HEK293 (cell line): ENCODE data around the gene CCL16.

Source experiments
- CTCF ChIA-PET: fragments of 350-600 bp; formaldehyde crosslinking; extraction: SDS; loops from one replicate; lab custom pipeline; 2021; ENCODE audit warnings: antibody characterized with exemption; lab: Yijun Ruan, JAX
- POLR2A ChIA-PET: fragments of 300-600 bp; formaldehyde crosslinking; extraction: SDS; loops from one replicate; lab custom pipeline; 2020; ENCODE audit warnings: antibody characterized with exemption, inconsistent platforms; lab: Yijun Ruan, JAX
- H3K27ac ChIP-seq: fragments of 200-500 bp; sonication (Bioruptor generic); 2 replicates; pipeline ENCODE4 v1.5.1; 2014; ENCODE audit warnings: low read depth, low read length, control low read depth, inconsistent platforms; ENCODE audit errors: extremely low read depth
- H3K36me3 ChIP-seq, 2 experiments: fragments of 200-500 bp in 1 of 2; sonication (Bioruptor generic) in 1 of 2; 1 replicate in 1 of 2; 2 replicates in 1 of 2; pipeline ENCODE4 v1.5.1; 2014 to 2017; ENCODE audit warnings: inconsistent platforms in 2 of 2, low read length in 2 of 2; ENCODE audit not compliant: control insufficient read depth in 2 of 2, insufficient read depth in 1 of 2
- H3K4me1 ChIP-seq: fragments of 200-500 bp; sonication (Bioruptor generic); 2 replicates; pipeline ENCODE4 v1.5.1; 2014; ENCODE audit warnings: mild to moderate bottlenecking, low read length, inconsistent platforms; ENCODE audit not compliant: control insufficient read depth, insufficient read depth
- H3K4me3 ChIP-seq: 2 replicates; pipeline ENCODE4 v1.5.1; 2011; ENCODE audit warnings: low read depth, mild to moderate bottlenecking, control low read depth, low read length, moderate library complexity
- H3K9me3 ChIP-seq: fragments of 200-500 bp; sonication (Bioruptor generic); 2 replicates; pipeline ENCODE4 v1.5.1; 2014; ENCODE audit warnings: low read depth, low read length, inconsistent platforms; ENCODE audit not compliant: control insufficient read depth, insufficient read depth
- FEZF1 ChIP-seq: fragments of 450-650 bp; formaldehyde crosslinking; IDR thresholded peaks from 2 replicates; pipeline ENCODE4 v1.5.1; 2016; ENCODE audit warnings: missing biosample characterization, missing genetic modification characterization
- HOXC10 ChIP-seq: sonication (generic); formaldehyde crosslinking; IDR thresholded peaks from 2 replicates; pipeline ENCODE4 v1.8.1; 2023; ENCODE audit warnings: mild to moderate bottlenecking, missing genetic modification reagents
- MYNN ChIP-seq: fragments of 450-650 bp; formaldehyde crosslinking; IDR thresholded peaks from 2 replicates; pipeline ENCODE4 v1.5.1; 2016; ENCODE audit warnings: missing biosample characterization, missing genetic modification characterization, borderline replicate concordance
- MZF1 ChIP-seq: fragments of 450-650 bp; formaldehyde crosslinking; IDR thresholded peaks from 2 replicates; pipeline ENCODE4 v1.5.1; 2017; ENCODE audit warnings: missing biosample characterization, missing genetic modification characterization, borderline replicate concordance
- TCF7L2 ChIP-seq: IDR thresholded peaks from 2 replicates; pipeline ENCODE4 v1.6.1; 2011; ENCODE audit warnings: low read depth, mild to moderate bottlenecking, inconsistent platforms, low read length, moderate library complexity, borderline replicate concordance
- TRIM28 ChIP-seq: IDR thresholded peaks from 2 replicates; pipeline ENCODE4 v1.6.1; 2011; ENCODE audit warnings: low read length, control low read depth, borderline replicate concordance
- ZBTB17 ChIP-seq: fragments of 450-650 bp; formaldehyde crosslinking; IDR thresholded peaks from 2 replicates; pipeline ENCODE4 v1.5.1; 2016; ENCODE audit warnings: missing biosample characterization, missing genetic modification characterization
- ZNF223 ChIP-seq: fragments of 450-650 bp; formaldehyde crosslinking; IDR thresholded peaks from 2 replicates; pipeline ENCODE4 v1.5.1; 2016; ENCODE audit warnings: missing biosample characterization, missing genetic modification characterization
- ZNF24 ChIP-seq: fragments of 450-650 bp; formaldehyde crosslinking; IDR thresholded peaks from 2 replicates; pipeline ENCODE4 v1.5.1; 2016; ENCODE audit warnings: missing biosample characterization, missing genetic modification characterization
- ZNF341 ChIP-seq: fragments of 450-650 bp; formaldehyde crosslinking; IDR thresholded peaks from 2 replicates; pipeline ENCODE4; 2016; ENCODE audit warnings: low read depth, missing biosample characterization, missing genetic modification characterization
- ZNF548 ChIP-seq: fragments of 450-650 bp; formaldehyde crosslinking; IDR thresholded peaks from 2 replicates; pipeline ENCODE4 v1.5.1; 2016; ENCODE audit warnings: missing biosample characterization, missing genetic modification characterization
- ZNF600 ChIP-seq: fragments of 450-650 bp; formaldehyde crosslinking; IDR thresholded peaks from 2 replicates; pipeline ENCODE4 v1.5.1; 2016; ENCODE audit warnings: missing biosample characterization, missing genetic modification characterization
- TF ChIP-seq, protein P1 (sequence below): fragments of 450-650 bp; formaldehyde crosslinking; conservative IDR thresholded peaks from 2 replicates; pipeline ENCODE4 v1.5.1; 2016; ENCODE audit warnings: low read depth, missing biosample characterization, missing genetic modification characterization
- TF ChIP-seq, protein P2 (sequence below): fragments of 450-650 bp; formaldehyde crosslinking; IDR thresholded peaks from 2 replicates; pipeline ENCODE4 v1.5.1; 2016; ENCODE audit warnings: missing biosample characterization, missing genetic modification characterization
- TF ChIP-seq, protein P3 (sequence below): fragments of 450-650 bp; formaldehyde crosslinking; IDR thresholded peaks from 2 replicates; pipeline ENCODE4 v1.5.1; 2016; ENCODE audit warnings: missing biosample characterization, missing genetic modification characterization

Gene CCL16

DNA sequence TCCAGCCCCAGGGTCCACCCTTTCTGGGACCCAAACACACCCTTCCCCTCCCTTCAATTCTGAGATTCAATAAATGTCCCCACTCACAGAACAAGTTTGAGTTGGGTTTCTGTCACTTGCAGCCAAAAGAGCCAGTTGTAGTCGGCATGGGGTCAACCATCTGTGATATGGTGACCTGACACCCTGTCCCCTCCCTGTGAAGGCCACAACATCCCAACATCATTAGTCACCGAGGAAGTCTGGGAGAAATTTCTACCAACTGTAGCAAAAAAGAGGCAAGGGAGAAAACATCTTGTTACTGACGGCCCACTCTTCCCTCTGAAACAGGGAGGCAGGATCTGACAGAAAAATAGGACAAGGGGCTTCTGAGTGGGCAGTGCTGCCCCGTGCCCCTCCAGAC lies 37.1 kb downstream of the CCL16 start:
- H3K36me3 ChIP-seq = no peaks in the 10 kb centered on the region
- H3K4me1 ChIP-seq = peaks cover 6% of the 10 kb centered on the region; the same call in 1 of the 2 replicates
- no peak overlapping the region for H3K4me3 ChIP-seq
- H3K27ac ChIP-seq = no peak overlapping the region
- POLR2A ChIA-PET = no interaction called here
- CTCF ChIA-PET = interaction anchor here (0.7 to 1.7 kb wide), 4 partner anchors 13 to 205 kb away, joined by 3 to 7 read pairs (median 5); no protein-coding TSS in a partner anchor
- no peak for TF ChIP-seq MYNN
- TF ChIP-seq, protein P1, sequence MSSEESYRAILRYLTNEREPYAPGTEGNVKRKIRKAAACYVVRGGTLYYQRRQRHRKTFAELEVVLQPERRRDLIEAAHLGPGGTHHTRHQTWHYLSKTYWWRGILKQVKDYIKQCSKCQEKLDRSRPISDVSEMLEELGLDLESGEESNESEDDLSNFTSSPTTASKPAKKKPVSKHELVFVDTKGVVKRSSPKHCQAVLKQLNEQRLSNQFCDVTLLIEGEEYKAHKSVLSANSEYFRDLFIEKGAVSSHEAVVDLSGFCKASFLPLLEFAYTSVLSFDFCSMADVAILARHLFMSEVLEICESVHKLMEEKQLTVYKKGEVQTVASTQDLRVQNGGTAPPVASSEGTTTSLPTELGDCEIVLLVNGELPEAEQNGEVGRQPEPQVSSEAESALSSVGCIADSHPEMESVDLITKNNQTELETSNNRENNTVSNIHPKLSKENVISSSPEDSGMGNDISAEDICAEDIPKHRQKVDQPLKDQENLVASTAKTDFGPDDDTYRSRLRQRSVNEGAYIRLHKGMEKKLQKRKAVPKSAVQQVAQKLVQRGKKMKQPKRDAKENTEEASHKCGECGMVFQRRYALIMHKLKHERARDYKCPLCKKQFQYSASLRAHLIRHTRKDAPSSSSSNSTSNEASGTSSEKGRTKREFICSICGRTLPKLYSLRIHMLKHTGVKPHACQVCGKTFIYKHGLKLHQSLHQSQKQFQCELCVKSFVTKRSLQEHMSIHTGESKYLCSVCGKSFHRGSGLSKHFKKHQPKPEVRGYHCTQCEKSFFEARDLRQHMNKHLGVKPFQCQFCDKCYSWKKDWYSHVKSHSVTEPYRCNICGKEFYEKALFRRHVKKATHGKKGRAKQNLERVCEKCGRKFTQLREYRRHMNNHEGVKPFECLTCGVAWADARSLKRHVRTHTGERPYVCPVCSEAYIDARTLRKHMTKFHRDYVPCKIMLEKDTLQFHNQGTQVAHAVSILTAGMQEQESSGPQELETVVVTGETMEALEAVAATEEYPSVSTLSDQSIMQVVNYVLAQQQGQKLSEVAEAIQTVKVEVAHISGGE (tag by site-specific recombination) = no peak
- no peaks in the 10 kb centered on the region for H3K9me3 ChIP-seq

DNA sequence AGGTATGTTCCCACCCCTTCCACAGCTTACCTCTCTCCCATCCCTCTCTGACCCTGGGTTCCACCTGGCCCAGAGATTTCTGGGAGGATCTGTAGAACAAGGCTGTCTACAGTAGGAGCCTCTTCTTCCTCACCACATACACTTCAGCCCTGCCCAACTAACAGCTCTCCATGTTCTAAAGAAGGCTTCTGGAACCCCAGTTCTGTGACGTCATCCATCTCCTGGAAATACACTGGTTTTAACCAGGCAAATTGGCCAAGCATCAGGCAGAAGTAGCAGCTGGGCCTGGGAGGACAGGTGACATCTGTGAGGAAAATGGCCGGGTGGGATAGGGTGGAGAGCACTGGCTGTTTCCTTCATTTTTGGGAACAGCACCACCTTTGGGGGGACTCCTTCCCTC lies 37.8 kb downstream of the CCL16 start, which contains the start of gene LYZL6:
Gene LYZL6 (minus strand): TSS at position 177 of the 400 bp plus-strand sequence. CDS start 4,357 bp downstream, outside the sequence.
- CTCF ChIA-PET = interaction anchor here (0.7 to 1.7 kb wide), 5 partner anchors 12 to 540 kb away, joined by 3 to 9 read pairs (median 5); no protein-coding TSS in a partner anchor
- Histone ChIP-seq H3K36me3 (no peaks in the 10 kb centered on the region), H3K4me1 (peaks cover 6% of the 10 kb centered on the region; the same call in 1 of the 2 replicates), H3K4me3 (no peak within 1 kb of the TSS), H3K9me3 (no peaks in the 10 kb centered on the region), H3K27ac (no peak within 1 kb of the TSS; the same call in 1 of the 2 replicates)
- TF ChIP-seq ZNF24 (tag by site-specific recombination) (no peak), ZNF223 (tag by site-specific recombination) (no peak)
- POLR2A ChIA-PET = interaction anchor here (0.6 to 1.8 kb wide), 3 partner anchors 13 to 543 kb away, joined by 3 to 4 read pairs (median 3); partner anchors contain the start of genes RDM1 and ZNHIT3

DNA sequence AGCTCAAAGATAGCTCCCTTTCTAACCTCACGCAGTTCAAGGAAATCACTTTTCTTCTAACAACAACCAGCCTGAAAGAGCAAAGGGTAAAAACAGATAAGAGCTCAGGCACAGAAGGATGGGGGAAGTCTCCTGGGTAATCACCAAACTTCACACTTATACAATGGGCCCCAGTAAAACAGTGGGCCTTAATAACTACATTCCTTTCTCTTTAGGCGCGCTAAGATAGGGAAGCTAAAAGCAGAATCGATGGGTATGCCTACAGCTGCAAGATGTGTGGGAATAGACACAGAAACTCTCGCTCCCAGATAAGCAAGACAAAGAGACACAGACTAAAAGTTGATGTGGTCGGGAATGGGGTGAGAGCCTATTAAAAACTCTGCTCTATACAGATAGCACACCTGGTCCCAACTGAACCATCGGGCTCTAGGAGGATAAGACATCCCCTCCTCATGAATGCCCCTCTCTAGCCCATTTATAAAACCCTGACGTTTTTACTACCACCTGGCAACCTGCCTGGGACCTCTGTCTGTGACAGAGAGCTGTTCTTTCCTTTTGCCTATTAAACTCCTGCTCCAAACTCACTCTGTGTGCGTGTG lies 38.6 kb downstream of the CCL16 start:
- Histone ChIP-seq H3K27ac (no peak overlapping the region), H3K4me1 (peaks cover 6% of the 10 kb centered on the region; the same call in 1 of the 2 replicates), H3K4me3 (no peak overlapping the region), H3K36me3 (no peaks in the 10 kb centered on the region), H3K9me3 (no peaks in the 10 kb centered on the region)
- POLR2A ChIA-PET = interaction anchor here (1.0 to 1.8 kb wide), 2 partner anchors 12 to 544 kb away, joined by 3 to 4 read pairs; partner anchors contain the start of genes RDM1 and ZNHIT3
- TF ChIP-seq, protein P2, sequence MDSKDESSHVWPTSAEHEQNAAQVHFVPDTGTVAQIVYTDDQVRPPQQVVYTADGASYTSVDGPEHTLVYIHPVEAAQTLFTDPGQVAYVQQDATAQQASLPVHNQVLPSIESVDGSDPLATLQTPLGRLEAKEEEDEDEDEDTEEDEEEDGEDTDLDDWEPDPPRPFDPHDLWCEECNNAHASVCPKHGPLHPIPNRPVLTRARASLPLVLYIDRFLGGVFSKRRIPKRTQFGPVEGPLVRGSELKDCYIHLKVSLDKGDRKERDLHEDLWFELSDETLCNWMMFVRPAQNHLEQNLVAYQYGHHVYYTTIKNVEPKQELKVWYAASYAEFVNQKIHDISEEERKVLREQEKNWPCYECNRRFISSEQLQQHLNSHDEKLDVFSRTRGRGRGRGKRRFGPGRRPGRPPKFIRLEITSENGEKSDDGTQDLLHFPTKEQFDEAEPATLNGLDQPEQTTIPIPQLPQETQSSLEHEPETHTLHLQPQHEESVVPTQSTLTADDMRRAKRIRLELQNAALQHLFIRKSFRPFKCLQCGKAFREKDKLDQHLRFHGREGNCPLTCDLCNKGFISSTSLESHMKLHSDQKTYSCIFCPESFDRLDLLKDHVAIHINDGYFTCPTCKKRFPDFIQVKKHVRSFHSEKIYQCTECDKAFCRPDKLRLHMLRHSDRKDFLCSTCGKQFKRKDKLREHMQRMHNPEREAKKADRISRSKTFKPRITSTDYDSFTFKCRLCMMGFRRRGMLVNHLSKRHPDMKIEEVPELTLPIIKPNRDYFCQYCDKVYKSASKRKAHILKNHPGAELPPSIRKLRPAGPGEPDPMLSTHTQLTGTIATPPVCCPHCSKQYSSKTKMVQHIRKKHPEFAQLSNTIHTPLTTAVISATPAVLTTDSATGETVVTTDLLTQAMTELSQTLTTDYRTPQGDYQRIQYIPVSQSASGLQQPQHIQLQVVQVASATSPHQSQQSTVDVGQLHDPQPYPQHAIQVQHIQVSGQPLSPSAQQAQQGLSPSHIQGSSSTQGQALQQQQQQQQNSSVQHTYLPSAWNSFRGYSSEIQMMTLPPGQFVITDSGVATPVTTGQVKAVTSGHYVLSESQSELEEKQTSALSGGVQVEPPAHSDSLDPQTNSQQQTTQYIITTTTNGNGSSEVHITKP (tag by site-specific recombination) = peak; percentile 80
- peak; percentile 56 for TF ChIP-seq ZNF600
- no peak for TF ChIP-seq TCF7L2
- TF ChIP-seq HOXC10 = no peak
- 0 out of 2 replicates have a peak, but pooled peaks have one; percentile 14 for TF ChIP-seq TRIM28
- TF ChIP-seq MZF1 (tag by site-specific recombination) = peak; percentile 52; the same call in 1 of the 2 replicates
- no peak for TF ChIP-seq ZNF548 (tag by site-specific recombination)
- TF ChIP-seq, protein P3, sequence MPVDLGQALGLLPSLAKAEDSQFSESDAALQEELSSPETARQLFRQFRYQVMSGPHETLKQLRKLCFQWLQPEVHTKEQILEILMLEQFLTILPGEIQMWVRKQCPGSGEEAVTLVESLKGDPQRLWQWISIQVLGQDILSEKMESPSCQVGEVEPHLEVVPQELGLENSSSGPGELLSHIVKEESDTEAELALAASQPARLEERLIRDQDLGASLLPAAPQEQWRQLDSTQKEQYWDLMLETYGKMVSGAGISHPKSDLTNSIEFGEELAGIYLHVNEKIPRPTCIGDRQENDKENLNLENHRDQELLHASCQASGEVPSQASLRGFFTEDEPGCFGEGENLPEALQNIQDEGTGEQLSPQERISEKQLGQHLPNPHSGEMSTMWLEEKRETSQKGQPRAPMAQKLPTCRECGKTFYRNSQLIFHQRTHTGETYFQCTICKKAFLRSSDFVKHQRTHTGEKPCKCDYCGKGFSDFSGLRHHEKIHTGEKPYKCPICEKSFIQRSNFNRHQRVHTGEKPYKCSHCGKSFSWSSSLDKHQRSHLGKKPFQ (tag by site-specific recombination) = 0 out of 2 replicates have a peak, but pooled peaks have one; percentile 29
- TF ChIP-seq FEZF1 (tag by site-specific recombination) = peak; percentile 49; the same call in 1 of the 2 replicates
- peak; percentile 69; the same call in 1 of the 2 replicates for TF ChIP-seq ZBTB17 (tag by site-specific recombination)
- TF ChIP-seq ZNF341 = peak; percentile 56
- CTCF ChIA-PET = interaction anchor here (0.6 to 1.7 kb wide), 6 partner anchors 11 to 540 kb away, joined by 3 to 9 read pairs (median 4); no protein-coding TSS in a partner anchor
